Measurements from ENCODE around the gene ITGA2B.
"Not testable (repeated sequence)": the region's sequence is repeated elsewhere in the genome, so short reads cannot be mapped to it uniquely, and the experiment has no call there.

ITGA2B gene

GRCh38 chr17:44346064-44346844, 43.2 kb downstream of the ITGA2B start:
- H3K9me3 ChIP-seq (ENCODE audit: control insufficient read depth in 2 of 2, low read length in 2 of 2), result no peaks in the 10 kb centered on the region
- peak overlapping the region; percentile 85 to 97 for H3K9ac ChIP-seq (ENCODE audit: low read depth in 1 of 2, low read length in 2 of 2)
- peaks cover 18 to 22% of the 10 kb centered on the region in 2 donors for H3K36me3 ChIP-seq (ENCODE audit: control insufficient read depth in 2 of 2, insufficient read depth in 2 of 2, low read length in 2 of 2)
- H3K4me1 ChIP-seq (ENCODE audit: control insufficient read depth in 2 of 2, insufficient read depth in 2 of 2, low read length in 2 of 2), result peaks cover 11% of the 10 kb centered on the region in 2 donors
- H3K27me3 ChIP-seq (ENCODE audit: control insufficient read depth in 2 of 2, insufficient read depth in 2 of 2, low read length in 2 of 2), result no peaks in the 10 kb centered on the region
- H3K27ac ChIP-seq (ENCODE audit: low read depth in 2 of 2, low read length in 2 of 2), result peak overlapping the region; percentile 86 to 95
- H3K4me3 ChIP-seq (ENCODE audit: low read length in 2 of 2), result peak overlapping the region; percentile 90 to 98

GRCh38 chr17:44345454-44346026, 43.9 kb downstream of the ITGA2B start:
- peaks cover 12 to 15% of the 10 kb centered on the region in 2 donors for H3K36me3 ChIP-seq (ENCODE audit: control insufficient read depth in 2 of 2, insufficient read depth in 2 of 2, low read length in 2 of 2)
- peak overlapping the region; percentile 90 to 98 for H3K4me3 ChIP-seq (ENCODE audit: low read length in 2 of 2)
- no peaks in the 10 kb centered on the region for H3K9me3 ChIP-seq (ENCODE audit: control insufficient read depth in 2 of 2, low read length in 2 of 2)
- peak overlapping the region; percentile 85 to 97 for H3K9ac ChIP-seq (ENCODE audit: low read depth in 1 of 2, low read length in 2 of 2)
- H3K27ac ChIP-seq (ENCODE audit: low read depth in 2 of 2, low read length in 2 of 2), result peak overlapping the region; percentile 86 to 95
- no peaks in the 10 kb centered on the region for H3K27me3 ChIP-seq (ENCODE audit: control insufficient read depth in 2 of 2, insufficient read depth in 2 of 2, low read length in 2 of 2)
- peaks cover 11% of the 10 kb centered on the region in 2 donors for H3K4me1 ChIP-seq (ENCODE audit: control insufficient read depth in 2 of 2, insufficient read depth in 2 of 2, low read length in 2 of 2)

- H3K9ac ChIP-seq (ENCODE audit: low read depth in 1 of 2, low read length in 2 of 2), result peak within 1 kb of the TSS; percentile 85 to 97
- peaks cover 11% of the 10 kb centered on the region in 2 donors for H3K4me1 ChIP-seq (ENCODE audit: control insufficient read depth in 2 of 2, insufficient read depth in 2 of 2, low read length in 2 of 2)
- H3K4me3 ChIP-seq (ENCODE audit: low read length in 2 of 2), result peak within 1 kb of the TSS; percentile 90 to 98
These were observed 44.5 kb downstream of the ITGA2B start, which contains the start of gene GRN for GRCh38 chr17:44344939-44345453. TSS of gene GRN (plus strand) at chr17:44345302. CDS start at chr17:44349165, 3,863 bp downstream.

GRCh38 chr17:44343510-44344209, 45.8 kb downstream of the ITGA2B start:
- Histone ChIP-seq H3K9me3 (ENCODE audit: control insufficient read depth in 2 of 2, low read length in 2 of 2) (no peaks in the 10 kb centered on the region), H3K27me3 (ENCODE audit: control insufficient read depth in 2 of 2, insufficient read depth in 2 of 2, low read length in 2 of 2) (no peaks in the 10 kb centered on the region), H3K9ac (ENCODE audit: low read depth in 1 of 2, low read length in 2 of 2) (no peak overlapping the region), H3K36me3 (ENCODE audit: control insufficient read depth in 2 of 2, insufficient read depth in 2 of 2, low read length in 2 of 2) (no peaks in the 10 kb centered on the region), H3K4me1 (ENCODE audit: control insufficient read depth in 2 of 2, insufficient read depth in 2 of 2, low read length in 2 of 2) (peaks cover 11% of the 10 kb centered on the region in 2 donors), H3K27ac (ENCODE audit: low read depth in 2 of 2, low read length in 2 of 2) (no peak overlapping the region), H3K4me3 (ENCODE audit: low read length in 2 of 2) (no peak overlapping the region)

More at GRCh38 chr17:44344939-44345453, 44.5 kb downstream of the ITGA2B start, which contains the start of gene GRN:
- H3K36me3 ChIP-seq (ENCODE audit: control insufficient read depth in 2 of 2, insufficient read depth in 2 of 2, low read length in 2 of 2), result peaks cover 9 to 11% of the 10 kb centered on the region in 2 donors
- H3K27me3 ChIP-seq (ENCODE audit: control insufficient read depth in 2 of 2, insufficient read depth in 2 of 2, low read length in 2 of 2), result no peaks in the 10 kb centered on the region
- H3K9me3 ChIP-seq (ENCODE audit: control insufficient read depth in 2 of 2, low read length in 2 of 2), result no peaks in the 10 kb centered on the region
- peak within 1 kb of the TSS; percentile 86 to 95 for H3K27ac ChIP-seq (ENCODE audit: low read depth in 2 of 2, low read length in 2 of 2)

- H3K9ac ChIP-seq (ENCODE audit: low read depth in 1 of 2, low read length in 2 of 2); H3K36me3 ChIP-seq (ENCODE audit: control insufficient read depth in 2 of 2, insufficient read depth in 2 of 2, low read length in 2 of 2); H3K27ac ChIP-seq (ENCODE audit: low read depth in 2 of 2, low read length in 2 of 2); H3K27me3 ChIP-seq (ENCODE audit: control insufficient read depth in 2 of 2, insufficient read depth in 2 of 2, low read length in 2 of 2); H3K4me3 ChIP-seq (ENCODE audit: low read length in 2 of 2); H3K9me3 ChIP-seq (ENCODE audit: control insufficient read depth in 2 of 2, low read length in 2 of 2); H3K4me1 ChIP-seq (ENCODE audit: control insufficient read depth in 2 of 2, insufficient read depth in 2 of 2, low read length in 2 of 2): not testable (repeated sequence)
These were observed 48.9 kb downstream of the ITGA2B start for GRCh38 chr17:44340553-44340952.

- no peaks in the 10 kb centered on the region for H3K27me3 ChIP-seq (ENCODE audit: control insufficient read depth in 2 of 2, insufficient read depth in 2 of 2, low read length in 2 of 2)
- no peaks in the 10 kb centered on the region for H3K4me1 ChIP-seq (ENCODE audit: control insufficient read depth in 2 of 2, insufficient read depth in 2 of 2, low read length in 2 of 2)
- no peaks in the 10 kb centered on the region for H3K9me3 ChIP-seq (ENCODE audit: control insufficient read depth in 2 of 2, low read length in 2 of 2)
- H3K4me3 ChIP-seq (ENCODE audit: low read length in 2 of 2), result no peak overlapping the region
- H3K9ac ChIP-seq (ENCODE audit: low read depth in 1 of 2, low read length in 2 of 2), result no peak overlapping the region
- H3K36me3 ChIP-seq (ENCODE audit: control insufficient read depth in 2 of 2, insufficient read depth in 2 of 2, low read length in 2 of 2), result no peaks in the 10 kb centered on the region
- no peak overlapping the region for H3K27ac ChIP-seq (ENCODE audit: low read depth in 2 of 2, low read length in 2 of 2)
These were observed 50.7 kb downstream of the ITGA2B start for GRCh38 chr17:44338702-44339101.

GRCh38 chr17:44335968-44336367, 53.5 kb downstream of the ITGA2B start:
- Histone ChIP-seq H3K27me3 (ENCODE audit: control insufficient read depth in 2 of 2, insufficient read depth in 2 of 2, low read length in 2 of 2) (no peaks in the 10 kb centered on the region), H3K36me3 (ENCODE audit: control insufficient read depth in 2 of 2, insufficient read depth in 2 of 2, low read length in 2 of 2) (no peaks in the 10 kb centered on the region), H3K9me3 (ENCODE audit: control insufficient read depth in 2 of 2, low read length in 2 of 2) (no peaks in the 10 kb centered on the region), H3K4me1 (ENCODE audit: control insufficient read depth in 2 of 2, insufficient read depth in 2 of 2, low read length in 2 of 2) (peaks cover 0 to 2% of the 10 kb centered on the region in 2 donors), H3K27ac (ENCODE audit: low read depth in 2 of 2, low read length in 2 of 2) (no peak overlapping the region), H3K4me3 (ENCODE audit: low read length in 2 of 2) (no peak overlapping the region), H3K9ac (ENCODE audit: low read depth in 1 of 2, low read length in 2 of 2) (no peak overlapping the region)

GRCh38 chr17:44335564-44335963, 53.9 kb downstream of the ITGA2B start:
- H3K27me3 ChIP-seq (ENCODE audit: control insufficient read depth in 2 of 2, insufficient read depth in 2 of 2, low read length in 2 of 2), result no peaks in the 10 kb centered on the region
- peaks cover 0 to 2% of the 10 kb centered on the region in 2 donors for H3K4me1 ChIP-seq (ENCODE audit: control insufficient read depth in 2 of 2, insufficient read depth in 2 of 2, low read length in 2 of 2)
- no peak overlapping the region for H3K9ac ChIP-seq (ENCODE audit: low read depth in 1 of 2, low read length in 2 of 2)
- H3K4me3 ChIP-seq (ENCODE audit: low read length in 2 of 2), result no peak overlapping the region
- H3K36me3 ChIP-seq (ENCODE audit: control insufficient read depth in 2 of 2, insufficient read depth in 2 of 2, low read length in 2 of 2), result no peaks in the 10 kb centered on the region
- no peaks in the 10 kb centered on the region for H3K9me3 ChIP-seq (ENCODE audit: control insufficient read depth in 2 of 2, low read length in 2 of 2)
- H3K27ac ChIP-seq (ENCODE audit: low read depth in 2 of 2, low read length in 2 of 2), result no peak overlapping the region

GRCh38 chr17:44334727-44335126, 54.7 kb downstream of the ITGA2B start:
- H3K9me3 ChIP-seq (ENCODE audit: control insufficient read depth in 2 of 2, low read length in 2 of 2), result no peaks in the 10 kb centered on the region
- H3K36me3 ChIP-seq (ENCODE audit: control insufficient read depth in 2 of 2, insufficient read depth in 2 of 2, low read length in 2 of 2), result no peaks in the 10 kb centered on the region
- H3K27me3 ChIP-seq (ENCODE audit: control insufficient read depth in 2 of 2, insufficient read depth in 2 of 2, low read length in 2 of 2), result no peaks in the 10 kb centered on the region
- no peak overlapping the region for H3K27ac ChIP-seq (ENCODE audit: low read depth in 2 of 2, low read length in 2 of 2)
- no peak overlapping the region for H3K9ac ChIP-seq (ENCODE audit: low read depth in 1 of 2, low read length in 2 of 2)
- peaks cover 0 to 2% of the 10 kb centered on the region in 2 donors for H3K4me1 ChIP-seq (ENCODE audit: control insufficient read depth in 2 of 2, insufficient read depth in 2 of 2, low read length in 2 of 2)
- H3K4me3 ChIP-seq (ENCODE audit: low read length in 2 of 2), result no peak overlapping the region

- Histone ChIP-seq H3K27ac (ENCODE audit: low read depth in 2 of 2, low read length in 2 of 2) (no peak overlapping the region), H3K9me3 (ENCODE audit: control insufficient read depth in 2 of 2, low read length in 2 of 2) (no peaks in the 10 kb centered on the region)
These were observed 55.1 kb downstream of the ITGA2B start for GRCh38 chr17:44334315-44334714.

More at GRCh38 chr17:44334315-44334714, 55.1 kb downstream of the ITGA2B start:
- H3K36me3 ChIP-seq (ENCODE audit: control insufficient read depth in 2 of 2, insufficient read depth in 2 of 2, low read length in 2 of 2), result no peaks in the 10 kb centered on the region
- H3K27me3 ChIP-seq (ENCODE audit: control insufficient read depth in 2 of 2, insufficient read depth in 2 of 2, low read length in 2 of 2), result no peaks in the 10 kb centered on the region
- no peak overlapping the region for H3K4me3 ChIP-seq (ENCODE audit: low read length in 2 of 2)
- peaks cover 0 to 2% of the 10 kb centered on the region in 2 donors for H3K4me1 ChIP-seq (ENCODE audit: control insufficient read depth in 2 of 2, insufficient read depth in 2 of 2, low read length in 2 of 2)
- no peak overlapping the region for H3K9ac ChIP-seq (ENCODE audit: low read depth in 1 of 2, low read length in 2 of 2)

All from mucosa of rectum (tissue), 2 donors.